A375 (cell line): ENCODE measurements around the gene MCM6. TPM values are rescaled to one million over a fixed set of nuclear protein-coding genes. Genes with fewer than 3 reads are reported as not detected.

Experiments used
- small RNA-seq: library from RNA; depleted of rRNA; stranded (forward); fragments of <200 nt; gene quantifications from one replicate; pipeline ENCODE3, GENCODE V24; 2014
- total RNA-seq: library from RNA; depleted of rRNA; stranded (reverse); fragments of >200 nt; shearing (Covaris generic); gene quantifications from 2 replicates; pipeline ENCODE4 v1.2.3, GENCODE V29; 2014; rRNA removed

MCM6 gene
- total RNA-seq: 28.5 and 32.9 TPM in 2 replicates

GRCh38 chr2:135876066-135876711 lies at the start of gene MCM6:
MCM6 (minus strand) TSS chr2:135876443; CDS start chr2:135876365, 78 bp downstream.

GRCh38 chr2:135836596-135837270 lies 39.5 kb downstream of the MCM6 start, which contains the start of gene LCT:
LCT (minus strand) TSS chr2:135837184; CDS start chr2:135837169, 15 bp downstream.

Small RNA genes lying within 50 kb of the gene (small RNA-seq; reads per million reads assigned to genes)
- not detected for gene RF00019

Other genes starting within 250 kb of the MCM6 start
- gene UBXN4, start 134.6 kb downstream of the MCM6 start, total RNA-seq: 31.1 and 33.2 TPM in 2 replicates
- 0.04 and 0.08 TPM in 2 replicates for gene LCT, start 39.3 kb downstream of the MCM6 start, total RNA-seq
- 61.6 and 86.5 TPM in 2 replicates for gene DARS1, start 109.2 kb upstream of the MCM6 start, total RNA-seq
- not detected in 2 replicates for gene CXCR4, start 241.7 kb upstream of the MCM6 start, total RNA-seq